ENCODE data around the gene ACTRT3.
A peak's percentile ranks its signal among the peaks of the same experiment; 100 is the strongest.
"Not testable (repeated sequence)": the region's sequence is repeated elsewhere in the genome, so short reads cannot be mapped to it uniquely, and the experiment has no call there.

Gene ACTRT3

GRCh38 chr3:169772897-169773816 lies 3.8 kb upstream of the ACTRT3 start, which contains the start of gene MYNN:
Gene MYNN (plus strand): TSS chr3:169773396. CDS start chr3:169774296, 900 bp downstream.
- DNase-seq (ENCODE audit: low read depth in 2 of 2): peak; percentile 85

GRCh38 chr3:169772305-169772896 lies 3.0 kb upstream of the ACTRT3 start:
- DNase-seq (ENCODE audit: low read depth in 2 of 2): no peak

- DNase-seq (ENCODE audit: low read depth in 2 of 2): peak in 1 of 2 donors; percentile 28
These were observed 2.3 kb upstream of the ACTRT3 start for GRCh38 chr3:169771497-169772304.

- peak; percentile 83 to 88 for DNase-seq (ENCODE audit: low read depth in 2 of 2)
These were observed 4.3 kb downstream of the ACTRT3 start, which contains the start of gene TERC for GRCh38 chr3:169764882-169765612. Gene TERC (minus strand): TSS chr3:169765060.

- peak; percentile 31 to 36 for DNase-seq (ENCODE audit: low read depth in 2 of 2)
These were observed 5.0 kb downstream of the ACTRT3 start for GRCh38 chr3:169764312-169764881.

GRCh38 chr3:169760479-169760878 lies 8.9 kb downstream of the ACTRT3 start:
- no peak for DNase-seq (ENCODE audit: low read depth in 2 of 2)

- no peak for DNase-seq (ENCODE audit: low read depth in 2 of 2)
These were observed 10.1 kb downstream of the ACTRT3 start for GRCh38 chr3:169759256-169759655.

- no peak for DNase-seq (ENCODE audit: low read depth in 2 of 2)
These were observed 10.9 kb downstream of the ACTRT3 start for GRCh38 chr3:169758359-169758994.

- DNase-seq (ENCODE audit: low read depth in 2 of 2): no peak
These were observed 13.9 kb downstream of the ACTRT3 start for GRCh38 chr3:169755488-169755887.

GRCh38 chr3:169754711-169755110 lies 14.7 kb downstream of the ACTRT3 start:
- no peak for DNase-seq (ENCODE audit: low read depth in 2 of 2)

GRCh38 chr3:169751875-169752274 lies 17.5 kb downstream of the ACTRT3 start:
- DNase-seq (ENCODE audit: low read depth in 2 of 2): no peak

GRCh38 chr3:169750665-169751064 lies 18.7 kb downstream of the ACTRT3 start:
- no peak for DNase-seq (ENCODE audit: low read depth in 2 of 2)

GRCh38 chr3:169748670-169749069 lies 20.7 kb downstream of the ACTRT3 start:
- no peak for DNase-seq (ENCODE audit: low read depth in 2 of 2)

- DNase-seq (ENCODE audit: low read depth in 2 of 2): no peak
These were observed 22.4 kb downstream of the ACTRT3 start for GRCh38 chr3:169746924-169747323.

- DNase-seq (ENCODE audit: low read depth in 2 of 2): no peak
These were observed 24.9 kb downstream of the ACTRT3 start for GRCh38 chr3:169744366-169745054.

GRCh38 chr3:169739067-169739466 lies 30.3 kb downstream of the ACTRT3 start:
- DNase-seq (ENCODE audit: low read depth in 2 of 2): no peak

- DNase-seq (ENCODE audit: low read depth in 2 of 2): not testable (repeated sequence)
These were observed 37.5 kb downstream of the ACTRT3 start for GRCh38 chr3:169731857-169732256.

- no peak for DNase-seq (ENCODE audit: low read depth in 2 of 2)
These were observed 46.6 kb downstream of the ACTRT3 start for GRCh38 chr3:169722724-169723123.

- not testable (repeated sequence) for DNase-seq (ENCODE audit: low read depth in 2 of 2)
These were observed 50.9 kb downstream of the ACTRT3 start for GRCh38 chr3:169718415-169718814.

All from activated CD8-positive, alpha-beta memory T cell treated with anti-CD3 and anti-CD28 coated beads for 4 hours (primary cell).